ENCODE results near the gene FCAR.
"Not testable (repeated sequence)": the region's sequence is repeated elsewhere in the genome, so short reads cannot be mapped to it uniquely, and the experiment has no call there.

Gene FCAR

DNA sequence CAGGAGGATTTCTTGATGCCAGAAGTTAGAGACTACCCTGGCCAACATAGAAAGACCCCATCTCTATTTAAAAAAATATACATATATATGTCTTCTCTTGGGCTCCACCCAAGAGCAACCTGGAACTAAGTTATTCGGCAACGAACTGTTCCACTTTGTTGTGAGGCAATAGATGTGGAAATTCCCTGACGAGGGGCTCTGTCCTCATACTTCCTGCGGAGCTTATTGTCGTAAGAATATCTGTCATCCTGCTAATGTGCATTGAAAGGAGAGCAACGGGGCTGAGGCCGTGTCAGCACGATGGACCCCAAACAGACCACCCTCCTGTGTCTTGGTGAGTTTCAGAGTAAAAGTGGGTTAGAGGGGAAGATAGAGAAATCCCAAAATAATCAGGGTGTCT lies at the start of gene FCAR:
TSS of gene FCAR (plus strand) at position 246 of the 400 bp plus-strand sequence. CDS start at position 301, 55 bp downstream.
- no peak for DNase-seq

DNA sequence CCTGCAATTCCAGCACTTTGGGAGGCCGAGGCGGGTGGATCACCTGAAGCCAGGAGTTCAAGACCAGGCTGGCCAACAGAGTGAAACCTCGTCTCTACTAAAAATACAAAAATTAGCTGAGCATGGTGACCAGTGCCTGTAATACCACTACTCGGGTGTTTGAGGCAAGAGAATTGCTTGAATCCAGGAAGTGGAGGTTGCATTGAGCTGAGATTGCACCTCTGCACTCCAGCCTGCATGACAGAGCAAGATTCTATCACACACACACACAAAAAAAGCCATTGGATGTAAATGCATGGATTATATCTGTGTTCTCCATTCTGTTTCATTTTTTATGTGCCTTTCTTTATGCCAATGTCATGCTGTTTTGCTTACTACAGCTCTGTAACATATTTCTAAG lies 49.6 kb upstream of the FCAR start:
- not testable (repeated sequence) for DNase-seq

DNA sequence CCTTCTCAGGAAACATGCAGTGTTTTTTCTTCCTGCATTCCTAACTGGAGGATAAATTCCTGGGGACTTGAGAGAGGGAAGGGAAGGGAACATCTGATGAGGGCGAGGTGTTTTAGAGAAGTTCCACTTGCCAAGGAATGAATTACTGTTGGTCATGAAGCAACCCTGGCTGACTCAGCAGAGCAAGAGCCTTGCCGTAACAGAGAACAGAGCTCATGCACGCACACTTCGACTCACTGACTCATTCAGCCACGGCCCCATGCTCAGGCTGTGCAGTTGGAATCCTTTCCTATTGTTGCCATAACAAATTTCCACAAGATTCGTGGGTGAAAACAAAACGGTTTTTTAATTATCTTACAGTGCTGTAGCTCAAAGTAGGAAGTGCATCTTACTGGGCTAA lies 48.7 kb upstream of the FCAR start:
- not testable (repeated sequence) for DNase-seq

DNA sequence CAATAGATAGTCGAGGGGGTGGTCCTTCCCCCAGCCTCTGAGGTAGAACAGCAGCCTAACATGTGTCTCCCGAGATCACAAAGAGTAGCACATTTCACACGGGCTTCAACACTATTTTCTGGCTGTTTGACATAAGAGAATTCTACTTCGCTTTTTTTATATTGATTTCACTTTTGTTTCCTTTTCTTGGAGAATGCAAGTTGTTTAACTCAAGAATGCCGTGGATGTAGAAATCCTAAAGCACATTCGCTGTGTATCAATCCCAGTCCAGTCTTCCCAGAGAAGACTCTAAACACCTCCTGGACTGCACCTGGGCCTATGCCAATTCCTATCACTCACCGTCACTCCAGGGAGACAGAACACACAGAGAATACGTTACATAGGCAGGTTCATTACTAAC lies 46.0 kb upstream of the FCAR start:
- not testable (repeated sequence) for DNase-seq

DNA sequence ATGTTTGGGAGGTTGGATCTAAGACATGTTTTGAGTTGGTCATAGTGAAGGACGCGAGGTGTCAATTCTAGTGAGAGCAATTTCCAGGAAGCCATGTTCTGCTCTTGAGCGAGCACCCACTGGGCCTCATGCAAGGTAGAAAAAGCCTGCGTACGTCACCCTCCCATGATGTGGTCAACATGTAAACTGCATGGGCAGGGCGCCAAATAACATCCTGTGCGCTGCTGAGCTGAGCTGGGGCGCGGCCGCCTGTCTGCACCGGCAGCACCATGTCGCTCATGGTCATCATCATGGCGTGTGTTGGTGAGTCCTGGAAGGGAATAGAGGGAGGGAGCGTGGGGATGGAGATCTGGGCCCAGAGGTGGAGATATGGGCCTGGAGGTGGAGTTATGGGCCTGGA lies 41.5 kb upstream of the FCAR start, which contains the start of gene KIR2DS4:
TSS of gene KIR2DS4 (plus strand) at position 181 of the 400 bp plus-strand sequence.
- DNase-seq: not testable (repeated sequence)

DNA sequence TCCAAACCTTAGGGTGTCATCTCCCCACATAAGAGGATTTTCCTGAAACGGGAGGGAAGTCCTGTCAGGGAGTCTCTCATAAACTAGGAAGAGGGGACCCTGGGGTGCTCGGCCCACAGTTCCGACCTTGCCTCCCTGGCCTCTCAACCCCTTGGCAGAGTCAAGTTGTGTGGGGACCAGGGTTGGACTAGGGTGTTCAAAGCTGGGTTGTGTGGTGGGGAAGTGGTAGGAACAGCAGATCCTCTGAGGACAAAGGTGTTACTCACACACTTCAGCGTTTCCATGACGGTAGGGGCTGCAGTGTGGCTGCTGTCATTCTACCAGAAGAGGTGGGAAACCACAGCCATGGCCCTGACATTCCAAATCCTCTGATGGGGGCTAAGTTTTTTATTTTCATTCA lies 38.9 kb upstream of the FCAR start:
- not testable (repeated sequence) for DNase-seq

DNA sequence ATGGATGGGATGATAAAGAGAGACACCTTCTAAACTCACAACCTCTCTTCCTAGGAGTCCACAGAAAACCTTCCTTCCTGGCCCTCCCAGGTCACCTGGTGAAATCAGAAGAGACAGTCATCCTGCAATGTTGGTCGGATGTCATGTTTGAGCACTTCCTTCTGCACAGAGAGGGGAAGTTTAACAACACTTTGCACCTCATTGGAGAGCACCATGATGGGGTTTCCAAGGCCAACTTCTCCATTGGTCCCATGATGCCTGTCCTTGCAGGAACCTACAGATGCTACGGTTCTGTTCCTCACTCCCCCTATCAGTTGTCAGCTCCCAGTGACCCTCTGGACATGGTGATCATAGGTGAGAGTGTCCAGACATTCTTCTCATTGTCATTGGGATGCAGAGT lies 36.5 kb upstream of the FCAR start:
- not testable (repeated sequence) for DNase-seq

DNA sequence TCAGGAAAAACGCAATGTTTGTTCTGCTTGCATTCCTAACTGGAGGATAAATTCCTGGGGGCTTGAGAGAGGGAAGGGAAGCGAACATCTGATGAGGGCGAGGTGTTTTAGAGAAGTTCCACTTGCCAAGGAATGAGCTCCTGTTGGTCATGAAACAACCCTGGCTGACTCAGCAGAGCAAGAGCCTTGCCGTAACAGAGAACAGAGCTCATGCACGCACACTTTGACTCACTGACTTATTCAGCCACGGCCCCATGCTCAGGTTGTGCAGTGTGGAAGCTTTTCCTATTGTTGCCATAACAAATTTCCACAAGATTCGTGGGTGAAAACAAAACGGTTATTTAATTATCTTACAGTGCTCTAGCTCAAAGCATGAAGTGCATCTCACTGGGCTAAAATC lies 30.9 kb upstream of the FCAR start:
- DNase-seq: not testable (repeated sequence)

DNA sequence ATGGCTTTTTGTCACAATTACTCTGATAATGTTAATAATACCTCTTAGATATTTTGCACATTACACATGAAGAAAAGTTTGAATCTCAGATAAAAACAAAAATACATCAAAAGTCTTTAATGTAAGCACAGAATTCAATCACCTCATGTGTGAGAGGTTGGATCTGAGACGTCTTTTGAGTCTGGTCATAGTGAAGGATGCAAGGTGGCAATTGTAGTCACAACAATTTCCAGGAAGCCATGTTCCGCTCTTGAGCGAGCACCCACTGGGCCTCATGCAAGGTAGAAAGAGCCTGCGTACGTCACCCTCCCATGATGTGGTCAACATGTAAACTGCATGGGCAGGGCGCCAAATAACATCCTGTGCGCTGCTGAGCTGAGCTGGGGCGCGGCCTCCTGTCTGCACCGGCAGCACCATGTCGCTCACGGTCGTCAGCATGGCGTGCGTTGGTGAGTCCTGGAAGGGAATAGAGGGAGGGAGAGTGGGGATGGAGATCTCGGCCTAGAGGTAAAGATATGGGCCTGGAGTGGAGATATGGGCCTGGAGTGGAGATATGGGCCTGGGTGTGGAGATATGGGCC lies 23.9 kb upstream of the FCAR start, which contains the start of gene KIR3DL2:
TSS of gene KIR3DL2 (plus strand) at position 383 of the 580 bp plus-strand sequence. CDS start at position 416, 33 bp downstream.
- not testable (repeated sequence) for DNase-seq

DNA sequence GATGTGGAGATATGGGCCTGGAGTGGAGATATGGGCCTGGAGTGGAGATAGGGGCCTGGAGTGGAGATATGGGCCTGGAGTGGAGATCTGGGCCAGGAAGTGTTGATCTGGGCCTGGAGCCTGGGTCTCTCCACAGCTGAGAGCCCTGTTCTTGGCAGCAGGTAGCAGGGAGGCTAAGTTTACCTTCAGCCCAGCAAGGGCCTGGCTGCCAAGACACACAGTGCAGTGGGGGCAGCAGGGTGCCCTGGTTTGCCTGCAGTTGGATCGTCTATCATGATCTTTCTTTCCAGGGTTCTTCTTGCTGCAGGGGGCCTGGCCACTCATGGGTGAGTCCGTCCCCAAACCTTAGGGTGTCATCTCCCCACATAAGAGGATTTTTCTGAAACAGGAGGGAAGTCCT lies 23.1 kb upstream of the FCAR start:
- DNase-seq: no peak

DNA sequence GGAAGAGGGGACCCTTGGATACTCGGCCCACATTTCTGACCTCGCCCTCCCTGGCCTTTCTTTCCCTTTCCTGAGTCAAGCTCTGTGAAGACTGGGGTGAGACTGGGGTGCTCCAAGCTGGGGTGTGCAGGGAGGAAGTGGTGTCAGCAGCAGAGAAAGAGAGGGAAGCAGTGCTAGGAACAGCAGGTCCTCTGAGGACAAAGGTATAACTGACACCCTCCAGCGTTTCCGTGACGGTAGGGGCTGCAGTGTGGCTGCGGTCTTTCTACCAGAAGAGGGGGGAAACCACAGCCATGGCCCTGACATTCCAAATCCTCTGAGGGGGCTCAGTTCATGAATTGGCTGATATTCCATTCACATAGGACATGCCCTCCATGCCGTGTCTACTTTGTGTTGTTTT lies 22.7 kb upstream of the FCAR start:
- DNase-seq: no peak

DNA sequence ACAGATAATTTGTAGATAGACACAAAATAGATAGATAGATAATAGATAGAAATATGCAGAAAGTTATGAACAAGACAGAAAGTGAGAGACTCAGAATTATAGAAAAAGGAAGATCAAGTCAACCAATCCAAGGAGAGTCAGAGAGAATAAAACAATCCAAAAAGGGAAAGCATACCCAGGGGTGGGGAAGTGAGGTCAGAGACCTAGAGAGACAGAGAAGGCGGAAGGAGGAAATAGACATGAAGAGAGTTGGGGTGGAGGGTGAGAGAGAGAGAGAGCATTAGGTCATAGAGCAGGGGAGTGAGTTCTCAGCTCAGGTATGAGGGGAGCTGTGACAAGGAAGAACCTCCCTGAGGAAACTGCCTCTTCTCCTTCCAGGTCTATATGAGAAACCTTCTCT lies 18.8 kb upstream of the FCAR start:
- DNase-seq: not testable (repeated sequence)

DNA sequence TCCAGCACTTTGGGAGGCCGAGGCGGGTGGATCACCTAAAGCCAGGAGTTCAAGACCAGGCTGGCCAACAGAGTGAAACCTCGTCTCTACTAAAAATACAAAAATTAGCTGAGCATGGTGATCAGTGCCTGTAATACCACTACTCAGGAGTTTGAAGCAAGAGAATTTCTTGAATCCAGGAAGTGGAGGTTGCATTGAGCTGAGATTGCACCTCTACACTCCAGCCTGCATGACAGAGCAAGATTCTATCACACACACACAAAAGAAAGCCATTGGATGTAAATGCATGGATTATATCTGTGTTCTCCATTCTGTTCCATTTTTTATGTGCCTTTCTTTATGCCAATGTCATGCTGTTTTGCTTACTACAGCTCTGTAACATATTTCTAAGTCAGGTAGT lies 15.6 kb upstream of the FCAR start:
- not testable (repeated sequence) for DNase-seq

DNA sequence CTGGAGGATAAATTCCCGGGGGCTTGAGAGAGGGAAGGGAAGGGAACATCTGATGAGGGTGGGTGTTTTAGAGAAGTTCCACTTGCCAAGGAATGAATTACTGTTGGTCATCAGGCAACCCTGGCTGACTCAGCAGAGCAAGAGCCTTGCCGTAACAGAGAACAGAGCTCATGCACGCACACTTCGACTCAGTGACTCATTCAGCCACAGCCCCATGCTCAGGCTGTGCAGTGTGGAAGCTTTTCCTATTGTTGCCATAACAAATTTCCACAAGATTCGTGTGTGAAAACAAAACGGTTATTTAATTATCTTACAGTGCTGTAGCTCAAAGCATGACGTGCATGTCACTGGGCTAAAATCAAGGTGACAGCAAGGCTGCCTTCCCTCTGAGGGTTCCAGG lies 14.6 kb upstream of the FCAR start:
- not testable (repeated sequence) for DNase-seq

DNA sequence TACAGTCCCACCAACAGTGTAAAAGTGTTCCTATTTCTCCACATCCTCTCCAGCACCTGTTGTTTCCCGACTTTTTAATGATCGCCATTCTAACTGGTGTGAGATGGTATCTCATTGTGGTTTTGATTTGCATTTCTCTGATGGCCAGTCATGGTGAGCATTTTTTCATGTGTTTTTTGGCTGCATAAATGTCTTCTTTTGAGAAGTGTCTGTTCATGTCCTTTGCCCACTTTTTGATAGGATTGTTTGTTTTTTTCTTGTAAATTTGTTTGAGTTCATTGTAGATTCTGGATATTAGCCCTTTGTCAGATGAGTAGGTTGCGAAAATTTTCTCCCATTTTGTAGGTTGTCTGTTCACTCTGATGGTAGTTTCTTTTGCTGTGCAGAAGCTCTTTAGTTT lies 10.6 kb upstream of the FCAR start:
- DNase-seq: not testable (repeated sequence)

DNA sequence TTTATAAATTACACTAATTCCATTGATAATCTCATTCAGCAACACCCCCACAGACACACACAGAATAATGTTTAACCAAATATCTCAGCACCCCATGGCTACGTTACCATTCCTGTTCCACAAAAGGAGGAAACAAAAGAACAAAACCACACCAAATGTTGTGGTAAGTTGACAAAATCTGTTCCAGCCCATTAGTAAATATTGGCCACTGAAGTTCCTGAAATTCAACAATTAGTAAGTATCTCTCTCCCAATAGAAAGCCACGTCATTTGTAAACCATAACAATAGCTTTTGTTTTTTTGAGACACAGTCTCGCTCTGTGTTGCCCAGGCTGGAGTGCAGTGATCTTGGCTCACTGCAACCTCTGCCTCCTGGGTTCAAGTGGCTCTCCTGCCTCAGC lies 2.3 kb upstream of the FCAR start:
- no peak for DNase-seq

DNA sequence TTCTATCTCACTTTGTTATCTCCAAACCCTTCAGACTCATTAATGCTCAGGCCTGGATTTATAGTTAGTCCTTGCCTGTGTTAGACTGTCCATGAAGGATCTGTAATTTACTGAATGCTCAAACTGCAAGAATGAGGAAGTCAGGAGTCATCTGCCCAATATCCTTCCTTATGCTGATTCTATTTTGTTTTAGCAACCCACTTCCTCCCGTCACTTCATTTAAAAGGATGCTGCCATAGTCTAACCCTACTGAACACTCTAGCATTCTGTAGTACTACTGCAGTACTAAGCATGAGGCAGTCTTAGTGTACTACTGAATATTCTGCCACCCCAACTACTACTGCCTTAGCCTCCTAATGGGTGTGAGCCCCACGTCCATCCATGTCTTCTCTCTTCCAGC lies 1.5 kb downstream of the FCAR start:
- DNase-seq: no peak

DNA sequence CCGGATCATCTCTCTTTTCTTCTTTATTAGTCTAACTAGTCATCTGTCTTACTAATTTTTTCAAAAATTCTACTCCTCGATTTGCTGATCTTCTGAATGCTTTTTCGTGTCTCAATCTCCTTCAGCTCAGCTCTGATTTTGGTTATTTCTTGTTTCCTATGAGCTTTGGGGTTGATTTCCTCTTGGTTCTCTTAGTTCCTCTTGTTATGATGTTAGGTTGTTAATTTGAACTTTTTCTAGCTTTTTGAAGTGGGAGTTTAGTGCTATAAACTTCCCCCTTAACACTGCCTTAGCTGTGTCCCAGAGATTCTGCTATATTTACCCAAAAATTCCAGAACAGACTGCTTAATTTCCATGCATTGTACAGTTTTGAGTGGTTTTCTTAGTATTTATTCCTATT lies 3.4 kb downstream of the FCAR start:
- DNase-seq: no peak

DNA sequence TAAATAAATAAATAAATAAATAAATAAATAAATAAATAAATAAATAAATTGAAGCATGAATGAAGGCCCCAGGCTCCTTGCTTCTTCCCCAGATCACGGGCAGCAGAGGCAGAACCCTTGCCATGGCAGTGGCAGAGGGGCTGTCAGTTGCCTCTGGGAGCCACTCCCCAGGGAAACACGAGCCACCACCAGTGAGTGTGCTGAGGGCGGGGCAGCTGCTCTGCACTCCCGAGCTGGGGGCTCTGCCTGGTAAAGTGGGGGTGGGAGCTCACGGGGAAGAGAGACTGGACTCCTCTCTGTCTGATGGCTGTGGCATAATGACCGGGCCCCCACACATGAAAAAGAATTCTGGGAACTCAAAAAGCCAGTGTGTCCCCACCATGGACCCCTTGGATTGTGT lies 7.8 kb downstream of the FCAR start:
- no peak for DNase-seq

DNA sequence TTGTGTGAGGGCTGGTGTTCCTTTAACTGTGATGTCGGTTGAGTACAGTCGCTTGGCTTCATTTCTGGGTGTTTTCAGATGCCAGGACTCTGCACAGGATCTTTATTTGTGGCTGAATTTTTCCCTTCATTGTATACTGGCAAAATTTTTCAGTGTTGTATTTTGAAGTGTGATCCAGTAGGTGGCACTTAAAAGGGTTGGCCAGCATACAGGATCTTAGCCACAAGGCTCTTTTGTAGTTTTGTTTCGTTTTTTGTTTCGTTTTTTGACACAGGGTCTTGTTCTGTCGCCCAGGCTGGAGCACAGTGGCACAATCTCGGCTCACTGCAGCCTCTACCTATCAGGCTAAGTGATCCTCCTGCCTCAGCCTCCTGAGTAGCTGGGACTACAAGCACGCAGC lies 8.7 kb downstream of the FCAR start:
- no peak for DNase-seq

DNA sequence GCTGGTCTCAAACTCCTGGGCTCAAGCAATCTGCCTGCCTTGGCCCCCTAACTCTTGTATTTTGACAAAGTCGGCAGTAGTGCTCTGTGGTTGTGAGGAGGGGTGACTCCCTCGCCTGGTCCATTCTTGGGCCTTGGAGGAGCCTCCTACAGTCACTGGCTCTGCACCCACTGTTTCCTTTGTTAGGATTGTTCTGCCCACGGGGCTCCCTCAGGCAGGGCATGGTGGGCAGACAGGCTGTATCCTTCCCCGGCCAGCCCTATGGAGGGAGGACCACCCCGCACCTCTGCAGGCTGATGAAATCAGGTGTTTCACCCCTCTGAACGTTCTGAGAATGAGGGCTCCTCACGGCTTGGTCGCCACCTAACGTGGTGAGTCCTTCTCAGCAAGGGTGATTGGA lies 9.2 kb downstream of the FCAR start:
- DNase-seq: no peak

DNA sequence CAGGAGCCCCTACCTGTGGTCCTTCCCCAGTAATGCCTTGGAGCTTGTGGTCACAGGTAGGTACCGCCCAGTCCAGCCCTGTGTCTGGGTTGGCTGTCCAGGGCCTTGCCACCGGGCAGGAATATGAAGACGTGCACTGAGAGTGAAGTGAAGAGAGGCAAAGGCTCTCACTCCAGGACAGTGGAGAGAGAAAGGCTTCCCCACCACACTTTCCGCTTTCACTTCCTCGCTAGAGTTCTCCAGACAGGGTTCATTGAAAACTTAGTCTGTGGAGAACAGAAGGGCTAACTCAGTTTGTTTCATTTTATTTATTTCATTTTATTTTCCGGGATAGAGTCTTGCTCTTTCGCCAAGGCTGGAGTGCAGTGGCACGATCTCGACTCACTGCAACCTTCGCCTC lies 14.2 kb downstream of the FCAR start:
- DNase-seq: no peak

DNA sequence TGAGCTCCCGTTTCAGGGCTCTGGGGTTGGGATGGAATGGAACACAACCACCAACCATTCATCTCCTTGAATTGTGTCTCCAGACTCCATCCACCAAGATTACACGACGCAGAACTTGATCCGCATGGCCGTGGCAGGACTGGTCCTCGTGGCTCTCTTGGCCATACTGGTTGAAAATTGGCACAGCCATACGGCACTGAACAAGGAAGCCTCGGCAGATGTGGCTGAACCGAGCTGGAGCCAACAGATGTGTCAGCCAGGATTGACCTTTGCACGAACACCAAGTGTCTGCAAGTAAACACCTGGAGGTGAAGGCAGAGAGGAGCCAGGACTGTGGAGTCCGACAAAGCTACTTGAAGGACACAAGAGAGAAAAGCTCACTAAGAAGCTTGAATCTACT lies 15.5 kb downstream of the FCAR start:
- no peak for DNase-seq

DNA sequence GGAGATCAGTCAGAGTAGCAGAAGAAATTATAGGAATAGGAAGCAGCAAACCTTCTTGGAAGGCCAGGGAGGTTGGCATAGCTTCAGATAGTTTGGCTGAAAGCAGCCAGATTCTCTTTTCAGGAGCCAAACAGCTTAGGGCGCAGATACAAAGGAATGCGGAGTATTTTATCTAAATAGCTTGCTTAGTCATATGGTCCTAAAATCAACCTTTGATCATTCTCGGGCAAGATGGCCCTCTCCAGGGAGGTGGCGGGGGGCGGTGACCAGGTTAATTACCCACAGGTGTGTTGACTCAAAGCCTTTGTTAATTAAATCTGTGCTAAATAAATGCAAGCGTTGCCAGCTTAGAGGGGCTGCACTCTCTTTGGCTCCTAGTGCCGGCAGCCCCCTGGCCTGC lies 19.4 kb downstream of the FCAR start:
- DNase-seq: no peak

DNA sequence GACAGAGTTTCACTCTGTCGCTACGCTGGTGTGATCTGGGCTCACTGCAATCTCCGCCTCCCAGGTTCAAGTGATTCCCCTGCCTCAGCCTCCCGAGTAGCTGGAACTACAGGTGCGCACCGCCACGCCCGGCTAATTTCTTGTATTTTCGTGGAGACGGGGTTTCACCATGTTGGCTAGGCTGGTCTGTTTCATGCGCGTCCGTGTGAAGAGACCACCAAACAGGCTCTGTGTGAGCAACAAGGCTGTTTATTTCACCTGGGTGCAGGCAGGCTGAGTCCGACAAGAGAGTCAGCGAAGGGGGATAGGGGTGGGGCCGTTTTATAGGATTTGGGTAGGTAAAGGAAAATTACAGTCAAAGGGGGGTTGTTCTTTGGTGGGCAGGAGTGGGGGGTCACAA lies 20.1 kb downstream of the FCAR start:
- not testable (repeated sequence) for DNase-seq
